Immature natural killer cell (primary cell): ENCODE results near the gene SYNDIG1. TPM values are rescaled to one million over a fixed set of nuclear protein-coding genes. Genes with fewer than 3 reads are reported as not detected.

Experiments
- DNase-seq, 3 donors: peaks; one replicate each; pipeline ENCODE4 v3.0.0; 2022; ENCODE audit warnings: mixed read lengths in 1 of 3
- H3K27ac Mint-ChIP-seq, 6 donors: one replicate each; pipeline ENCODE4 v1.8.0; 2020; ENCODE audit warnings: mixed read lengths in 6 of 6, mild to moderate bottlenecking in 5 of 6, inconsistent platforms in 4 of 6, moderate library complexity in 3 of 6
- H3K27me3 Mint-ChIP-seq, 3 donors: one replicate each; pipeline ENCODE4 v1.8.0; 2020 to 2021; ENCODE audit warnings: low read depth in 3 of 3, mild to moderate bottlenecking in 3 of 3, mixed read lengths in 3 of 3, moderate library complexity in 3 of 3, inconsistent platforms in 1 of 3
- H3K36me3 Mint-ChIP-seq, 3 donors: one replicate each; pipeline ENCODE4 v1.8.0; 2020; ENCODE audit warnings: mixed read lengths in 3 of 3, inconsistent platforms in 2 of 3, mild to moderate bottlenecking in 2 of 3
- H3K4me1 Mint-ChIP-seq, 2 donors: one replicate each; pipeline ENCODE4 v1.8.0; 2020; ENCODE audit warnings: inconsistent platforms in 2 of 2, mild to moderate bottlenecking in 2 of 2, mixed read lengths in 2 of 2, moderate library complexity in 1 of 2
- H3K4me3 Mint-ChIP-seq, 5 donors: one replicate each; pipeline ENCODE4 v1.8.0; 2020; ENCODE audit warnings: mild to moderate bottlenecking in 5 of 5, mixed read lengths in 5 of 5, inconsistent platforms in 3 of 5, moderate library complexity in 3 of 5
- H3K9me3 Mint-ChIP-seq, 6 donors: one replicate each; pipeline ENCODE4 v1.8.0; 2020; ENCODE audit warnings: mild to moderate bottlenecking in 6 of 6, mixed read lengths in 6 of 6, inconsistent platforms in 4 of 6, moderate library complexity in 3 of 6
- polyA plus RNA-seq, 3 donors: library from polyadenylated mRNA; unstranded; fragments of 300-500 nt; fragmentation: Illumina TruSeq; gene quantifications; one replicate each; pipeline ENCODE4 v1.2.3, GENCODE V29; 2021

The SYNDIG1 gene
- polyA plus RNA-seq, 3 donors from 2014 or later: not detected

GRCh38 chr20:24571159-24571558, 101.7 kb downstream of the SYNDIG1 start:
- no peaks in the 10 kb centered on the region for H3K9me3 Mint-ChIP-seq
- H3K4me1 Mint-ChIP-seq: no peaks in the 10 kb centered on the region
- H3K36me3 Mint-ChIP-seq: no peaks in the 10 kb centered on the region
- peaks cover 3 to 6% (median 4%) of the 10 kb centered on the region in 3 donors for H3K27me3 Mint-ChIP-seq
- no peak for DNase-seq
- H3K4me3 Mint-ChIP-seq: no peak overlapping the region
- H3K27ac Mint-ChIP-seq: no peak overlapping the region

DNA sequence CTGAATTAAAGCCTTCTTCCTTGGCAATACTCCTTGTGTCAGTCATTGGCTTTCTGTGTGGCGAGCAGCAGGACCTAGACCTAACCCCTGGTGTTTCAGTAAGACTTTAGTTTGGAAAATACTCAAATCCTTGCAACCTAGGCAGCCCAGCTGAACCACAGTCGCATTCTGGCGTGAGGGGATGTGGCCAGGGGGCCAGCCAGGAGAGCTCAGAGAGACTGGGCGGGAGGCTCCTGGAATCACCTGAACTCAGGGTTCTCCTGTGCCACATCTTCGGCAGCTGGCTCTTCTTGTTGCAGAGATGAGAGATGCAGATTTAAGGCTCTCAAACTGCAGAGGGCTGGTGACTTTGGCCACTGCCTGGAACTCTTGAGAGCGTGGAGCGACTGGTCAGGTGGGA, 102.7 kb downstream of the SYNDIG1 start:
- H3K27me3 Mint-ChIP-seq: peaks cover 2 to 7% (median 3%) of the 10 kb centered on the region in 3 donors
- H3K36me3 Mint-ChIP-seq: no peaks in the 10 kb centered on the region
- no peaks in the 10 kb centered on the region for H3K9me3 Mint-ChIP-seq
- H3K4me1 Mint-ChIP-seq: no peaks in the 10 kb centered on the region
- no peak overlapping the region for H3K4me3 Mint-ChIP-seq
- H3K27ac Mint-ChIP-seq: no peak overlapping the region
- DNase-seq: no peak

DNA sequence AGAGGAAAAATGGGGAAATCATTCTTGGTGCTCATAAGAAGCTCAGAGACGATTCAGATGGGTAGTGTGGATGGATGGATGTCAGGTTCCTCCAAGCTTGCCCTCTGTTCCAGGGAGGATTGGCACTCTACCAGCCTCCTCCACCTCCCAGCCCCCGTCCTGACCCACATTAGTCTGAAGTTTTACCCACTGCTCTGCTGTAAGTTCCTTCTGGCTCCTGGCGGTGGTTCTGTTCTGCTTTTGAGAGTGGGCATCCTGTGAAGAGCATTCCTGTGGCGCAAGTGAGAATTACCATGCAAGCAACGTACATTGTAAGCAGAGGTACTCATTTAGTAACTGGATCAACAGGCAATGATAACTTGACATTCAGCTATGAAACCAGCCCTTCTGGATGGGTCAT, 103.4 kb downstream of the SYNDIG1 start:
- Mint-ChIP-seq H3K27me3 (peaks cover 2 to 6% (median 3%) of the 10 kb centered on the region in 3 donors), H3K9me3 (no peaks in the 10 kb centered on the region), H3K4me3 (no peak overlapping the region), H3K27ac (no peak overlapping the region), H3K36me3 (no peaks in the 10 kb centered on the region), H3K4me1 (no peaks in the 10 kb centered on the region)
- no peak for DNase-seq

DNA sequence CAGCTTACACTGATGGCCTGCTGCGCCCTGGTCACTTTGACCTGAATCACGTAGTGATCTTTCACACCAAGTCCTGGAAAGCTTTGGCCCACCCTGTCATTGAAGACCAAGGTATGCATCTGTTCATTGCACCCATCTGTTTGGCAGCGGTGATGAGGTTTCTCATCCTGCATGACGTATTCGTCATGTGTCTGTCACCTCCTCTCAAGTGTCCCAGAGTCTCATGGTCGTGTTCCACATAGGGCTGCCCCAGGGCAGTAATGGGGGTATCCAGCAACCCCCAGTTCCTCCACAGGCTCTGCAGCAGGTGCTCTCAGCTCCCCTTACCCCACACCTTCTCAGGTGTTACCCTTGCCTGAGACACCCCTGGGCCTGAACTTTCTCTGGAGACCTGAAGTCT, 104.1 kb downstream of the SYNDIG1 start:
- no peak for DNase-seq
- no peak overlapping the region for H3K27ac Mint-ChIP-seq
- no peaks in the 10 kb centered on the region for H3K9me3 Mint-ChIP-seq
- no peaks in the 10 kb centered on the region for H3K4me1 Mint-ChIP-seq
- no peaks in the 10 kb centered on the region for H3K36me3 Mint-ChIP-seq
- H3K27me3 Mint-ChIP-seq: peaks cover 0 to 6% (median 0%) of the 10 kb centered on the region in 3 donors
- H3K4me3 Mint-ChIP-seq: no peak overlapping the region

DNA sequence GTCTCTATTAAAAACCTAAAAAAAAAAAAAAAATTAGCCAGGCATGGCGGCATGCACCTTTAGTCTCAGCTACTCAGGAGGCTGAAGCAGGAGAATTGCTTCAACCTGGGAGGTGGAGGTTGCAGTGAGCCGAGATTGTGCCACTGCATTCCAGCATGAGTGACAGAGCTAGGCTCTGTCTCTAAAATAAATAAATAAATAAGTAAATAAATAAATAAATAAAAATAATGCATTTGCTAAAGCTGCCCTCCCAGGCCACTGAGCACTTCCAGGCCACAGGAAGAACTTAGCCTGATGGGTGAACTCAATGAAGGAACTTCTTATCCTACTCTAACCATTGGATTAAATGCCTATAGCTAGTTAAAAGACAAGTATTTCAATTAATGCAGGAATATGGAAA, 104.9 kb downstream of the SYNDIG1 start:
- Mint-ChIP-seq H3K27ac (no peak overlapping the region), H3K36me3 (no peaks in the 10 kb centered on the region), H3K9me3 (no peaks in the 10 kb centered on the region), H3K4me1 (no peaks in the 10 kb centered on the region), H3K27me3 (peaks cover 0 to 6% (median 0%) of the 10 kb centered on the region in 3 donors), H3K4me3 (no peak overlapping the region)
- no peak for DNase-seq

- no peaks in the 10 kb centered on the region for H3K9me3 Mint-ChIP-seq
- peaks cover 0 to 6% (median 0%) of the 10 kb centered on the region in 3 donors for H3K27me3 Mint-ChIP-seq
- H3K4me1 Mint-ChIP-seq: no peaks in the 10 kb centered on the region
- H3K4me3 Mint-ChIP-seq: no peak overlapping the region
- H3K36me3 Mint-ChIP-seq: no peaks in the 10 kb centered on the region
- no peak overlapping the region for H3K27ac Mint-ChIP-seq
- no peak for DNase-seq
These were observed 105.4 kb downstream of the SYNDIG1 start for GRCh38 chr20:24574797-24575196.

GRCh38 chr20:24575811-24576210, 106.4 kb downstream of the SYNDIG1 start:
- Mint-ChIP-seq H3K9me3 (no peaks in the 10 kb centered on the region), H3K4me3 (no peak overlapping the region), H3K27me3 (peaks cover 2 to 5% (median 3%) of the 10 kb centered on the region in 3 donors), H3K36me3 (no peaks in the 10 kb centered on the region), H3K4me1 (no peaks in the 10 kb centered on the region), H3K27ac (no peak overlapping the region)
- DNase-seq: no peak

DNA sequence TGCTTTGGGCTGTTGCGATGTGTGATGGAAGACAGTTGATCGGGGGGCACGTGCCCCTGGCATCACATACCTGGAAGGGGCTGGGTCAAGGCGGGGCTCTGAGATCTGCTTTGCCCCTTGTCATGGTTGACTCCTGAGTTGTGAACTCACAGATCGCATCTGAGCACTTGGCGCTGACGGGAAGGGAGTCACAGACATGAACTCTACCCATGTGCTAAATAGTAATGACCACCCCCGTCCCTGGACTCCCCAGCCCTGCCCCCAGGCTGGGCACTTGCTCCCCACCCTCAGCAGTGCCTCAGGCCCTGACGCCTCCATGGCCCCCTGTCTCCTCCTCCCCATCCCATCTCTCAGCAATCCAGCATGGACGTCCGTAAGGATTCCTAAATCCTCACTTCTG, 107.0 kb downstream of the SYNDIG1 start:
- Mint-ChIP-seq H3K36me3 (no peaks in the 10 kb centered on the region), H3K9me3 (no peaks in the 10 kb centered on the region), H3K4me1 (no peaks in the 10 kb centered on the region), H3K27ac (peak overlapping the region in 1 of 6 donors; percentile 43), H3K4me3 (no peak overlapping the region), H3K27me3 (peaks cover 2 to 4% (median 3%) of the 10 kb centered on the region in 3 donors)
- DNase-seq: no peak

DNA sequence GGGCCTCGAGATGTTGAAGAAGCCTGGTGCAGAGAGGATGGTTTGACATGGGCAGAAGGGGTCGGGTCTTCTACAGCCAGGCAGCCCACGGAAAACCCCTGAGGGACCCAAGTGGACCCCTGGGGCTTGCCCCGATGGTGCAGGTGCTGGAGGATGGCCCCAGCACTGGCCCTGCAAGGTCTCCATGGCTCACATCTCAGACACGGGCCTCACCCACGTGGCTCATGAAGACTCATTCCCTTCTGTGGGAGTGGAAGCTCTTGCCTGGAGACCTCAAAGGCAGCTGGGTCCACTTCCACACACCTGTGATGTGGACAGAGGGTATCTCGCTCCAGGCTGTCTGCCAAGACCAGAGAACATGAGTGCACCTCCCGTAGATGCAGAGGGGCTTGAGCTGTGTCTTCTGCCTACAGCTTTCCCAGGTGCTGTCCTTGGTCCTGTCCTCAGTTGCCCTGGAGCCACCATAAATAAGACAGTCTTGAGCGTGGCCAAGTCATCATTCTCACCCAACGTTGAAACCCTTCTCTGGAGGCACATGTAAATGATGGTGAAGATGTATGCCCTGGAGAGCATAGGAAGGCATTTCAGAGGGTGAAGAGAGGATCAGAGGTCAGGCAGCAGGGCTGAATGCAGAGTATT, 108.0 kb downstream of the SYNDIG1 start:
- DNase-seq: no peak
- Mint-ChIP-seq H3K27me3 (peaks cover 2 to 4% (median 3%) of the 10 kb centered on the region in 3 donors), H3K4me1 (no peaks in the 10 kb centered on the region), H3K36me3 (no peaks in the 10 kb centered on the region), H3K4me3 (no peak overlapping the region), H3K27ac (no peak overlapping the region), H3K9me3 (no peaks in the 10 kb centered on the region)

DNA sequence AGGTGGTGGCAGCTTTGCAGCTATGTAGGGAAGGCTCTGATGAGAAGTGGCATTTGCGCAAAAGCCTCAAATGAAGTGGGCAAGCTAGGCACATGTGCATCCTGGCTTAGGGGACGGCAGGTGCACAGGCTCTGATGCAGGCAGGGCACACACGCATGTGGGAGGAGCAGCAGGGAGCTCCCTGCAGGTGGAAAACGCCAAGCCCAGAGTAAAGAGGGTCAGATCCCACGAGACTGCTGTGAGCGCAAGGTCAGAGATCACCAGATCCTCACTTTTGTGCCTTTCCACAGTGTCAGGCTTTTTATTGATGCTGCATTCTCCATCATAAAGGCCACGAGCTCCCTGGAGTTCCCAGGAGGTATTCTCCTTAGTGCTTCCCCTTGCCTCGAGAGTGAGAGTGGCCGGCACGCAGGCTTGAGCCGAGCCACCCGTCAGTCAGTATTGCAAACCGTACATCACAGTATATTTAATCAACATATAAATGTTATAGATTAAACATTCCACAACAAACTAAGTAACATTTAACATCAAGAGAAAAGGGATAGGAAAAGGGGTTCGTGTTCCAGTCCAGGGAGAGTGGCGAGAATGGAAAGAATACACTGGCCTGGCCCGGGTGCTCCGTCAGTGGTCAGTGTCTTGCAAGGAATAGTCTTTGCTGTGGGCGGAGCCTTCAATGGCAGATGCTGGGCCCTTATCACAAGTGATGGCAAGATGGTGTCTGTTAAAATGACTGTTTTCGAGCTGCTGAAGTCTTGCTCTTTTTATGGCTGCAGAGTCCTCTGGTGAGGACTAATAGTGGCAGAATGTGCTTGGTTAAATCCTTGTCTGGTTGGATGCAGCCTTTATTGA, 109.4 kb downstream of the SYNDIG1 start:
- no peak overlapping the region for H3K27ac Mint-ChIP-seq
- H3K27me3 Mint-ChIP-seq: peaks cover 2 to 3% (median 2%) of the 10 kb centered on the region in 3 donors
- no peaks in the 10 kb centered on the region for H3K36me3 Mint-ChIP-seq

GRCh38 chr20:24579475-24579874, 110.0 kb downstream of the SYNDIG1 start:
- Mint-ChIP-seq H3K4me1 (no peaks in the 10 kb centered on the region), H3K36me3 (no peaks in the 10 kb centered on the region), H3K9me3 (no peaks in the 10 kb centered on the region), H3K4me3 (no peak overlapping the region), H3K27me3 (peaks cover 2 to 3% (median 2%) of the 10 kb centered on the region in 3 donors), H3K27ac (no peak overlapping the region)
- no peak for DNase-seq

More for the DNA sequence above, 109.4 kb downstream of the SYNDIG1 start:
- no peak overlapping the region for H3K4me3 Mint-ChIP-seq
- no peaks in the 10 kb centered on the region for H3K9me3 Mint-ChIP-seq
- DNase-seq: no peak
- H3K4me1 Mint-ChIP-seq: no peaks in the 10 kb centered on the region

DNA sequence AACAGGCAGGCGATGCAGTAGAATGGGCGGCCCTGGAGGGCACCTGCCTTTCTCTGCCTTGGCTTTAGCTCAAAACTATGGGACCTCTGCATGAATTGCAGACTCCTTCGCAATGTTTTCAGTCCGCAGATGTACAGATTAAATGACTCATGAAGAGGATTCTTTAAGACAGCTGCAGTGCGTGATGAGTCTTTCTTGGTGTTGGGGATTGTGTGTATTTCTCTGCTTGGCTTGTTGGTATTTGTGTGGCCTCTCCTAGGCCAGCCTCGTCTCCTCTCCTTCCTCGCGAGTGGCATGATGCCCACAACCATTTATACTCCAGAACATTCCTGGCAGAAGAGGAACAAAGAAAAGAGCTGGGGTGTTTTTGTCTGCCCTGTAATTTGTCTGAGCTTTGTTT, 110.6 kb downstream of the SYNDIG1 start:
- DNase-seq: no peak
- H3K4me3 Mint-ChIP-seq: no peak overlapping the region
- H3K4me1 Mint-ChIP-seq: no peaks in the 10 kb centered on the region
- H3K27ac Mint-ChIP-seq: no peak overlapping the region
- peaks cover 2 to 3% (median 2%) of the 10 kb centered on the region in 3 donors for H3K27me3 Mint-ChIP-seq
- no peaks in the 10 kb centered on the region for H3K9me3 Mint-ChIP-seq
- H3K36me3 Mint-ChIP-seq: no peaks in the 10 kb centered on the region

DNA sequence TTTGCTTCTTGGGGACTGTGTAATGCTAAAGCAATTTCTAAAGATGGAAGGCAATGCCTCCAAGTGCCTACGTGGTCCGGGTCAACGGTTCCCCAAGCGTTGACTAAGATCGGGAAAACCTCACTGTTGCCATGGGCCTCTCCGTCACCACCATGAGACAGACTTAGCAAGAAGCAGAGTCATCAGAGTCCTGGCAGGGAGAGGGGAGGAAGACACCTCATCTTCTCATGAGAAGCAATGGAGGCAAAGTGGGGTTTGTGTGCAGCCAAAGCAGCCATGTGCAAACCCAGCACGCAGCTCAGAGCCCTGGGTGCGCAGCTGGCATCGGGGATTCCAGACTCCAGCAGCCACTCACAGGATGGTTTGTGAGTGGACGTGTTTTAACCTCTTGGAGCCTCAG, 111.4 kb downstream of the SYNDIG1 start:
- H3K36me3 Mint-ChIP-seq: no peaks in the 10 kb centered on the region
- H3K4me3 Mint-ChIP-seq: no peak overlapping the region
- no peak overlapping the region for H3K27ac Mint-ChIP-seq
- no peak for DNase-seq
- no peaks in the 10 kb centered on the region for H3K4me1 Mint-ChIP-seq
- H3K27me3 Mint-ChIP-seq: peaks cover 2 to 3% (median 2%) of the 10 kb centered on the region in 3 donors
- no peaks in the 10 kb centered on the region for H3K9me3 Mint-ChIP-seq

DNA sequence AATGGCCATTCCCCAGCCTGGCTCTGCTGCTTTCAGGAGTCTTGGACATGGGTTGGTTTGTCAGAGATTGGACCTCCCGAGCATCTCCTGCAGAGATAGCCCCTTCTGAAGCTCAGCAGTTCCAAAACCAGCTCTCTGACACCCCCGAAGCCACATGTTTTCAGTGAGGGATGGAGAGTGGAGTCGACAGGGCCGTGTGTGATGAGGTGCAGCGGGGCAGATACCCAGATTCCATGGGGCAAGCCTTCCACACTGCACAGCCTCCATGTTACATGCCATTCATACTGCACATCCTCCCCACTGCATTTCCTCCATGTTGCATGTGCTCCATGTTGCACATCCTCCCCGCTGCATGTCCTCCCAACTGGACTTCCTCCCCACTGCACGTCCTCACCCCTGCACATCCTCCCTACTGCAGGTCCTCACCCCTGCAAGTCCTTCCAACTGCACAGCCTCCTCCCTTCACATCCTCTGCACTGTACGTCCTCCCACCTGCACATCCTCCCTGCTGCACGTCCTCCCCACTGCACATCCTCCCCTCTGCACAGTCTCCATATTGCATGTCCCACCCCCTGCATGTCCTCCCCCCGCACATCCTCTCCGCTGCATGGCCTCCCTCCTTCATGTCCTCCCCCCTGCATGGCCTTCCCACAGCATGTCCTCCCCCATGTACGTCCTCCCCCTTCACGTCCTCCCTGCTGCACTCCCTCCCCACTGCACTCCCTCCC, 112.2 kb downstream of the SYNDIG1 start:
- no peak overlapping the region for H3K4me3 Mint-ChIP-seq
- H3K36me3 Mint-ChIP-seq: no peaks in the 10 kb centered on the region
- H3K9me3 Mint-ChIP-seq: no peaks in the 10 kb centered on the region
- no peak for DNase-seq
- H3K27me3 Mint-ChIP-seq: peaks cover 2 to 3% (median 2%) of the 10 kb centered on the region in 3 donors
- H3K27ac Mint-ChIP-seq: no peak overlapping the region
- no peaks in the 10 kb centered on the region for H3K4me1 Mint-ChIP-seq
